Urothelium cell line (cell line): ENCODE results near the gene WDR62.

ENCODE experiments used
- DNase-seq: peaks from one replicate; pipeline ENCODE4 v3.0.0; 2011; ENCODE audit warnings: low spot score, mixed read lengths
- FAIRE-seq: peaks from 2 replicates; lab custom pipeline; 2011; peaks lifted over from hg19 to GRCh38; lab: Jason Lieb, UNC

The WDR62 gene

GRCh38 chr19:36139120-36139472 is 84.4 kb downstream of the WDR62 start:
- DNase-seq (no peak), FAIRE-seq (no peak)

GRCh38 chr19:36139473-36140303 is 85.0 kb downstream of the WDR62 start, which contains the start of gene CAPNS1:
Gene CAPNS1 (plus strand): TSS chr19:36140066. CDS start chr19:36141012, 946 bp downstream.
- DNase-seq = peak; percentile 97
- FAIRE-seq = peak; percentile 73

- FAIRE-seq (no peak), DNase-seq (peak; percentile 70)
Observed at GRCh38 chr19:36140304-36141038, 85.8 kb downstream of the WDR62 start.

GRCh38 chr19:36141039-36141927 is 86.6 kb downstream of the WDR62 start:
- FAIRE-seq (no peak), DNase-seq (peak; percentile 88)

GRCh38 chr19:36142046-36142445 is 87.3 kb downstream of the WDR62 start:
- no peak for FAIRE-seq
- no peak for DNase-seq

- no peak for FAIRE-seq
- no peak for DNase-seq
Observed at GRCh38 chr19:36142496-36142895, 87.8 kb downstream of the WDR62 start.

- DNase-seq = no peak
Observed at GRCh38 chr19:36144624-36145023, 89.9 kb downstream of the WDR62 start.

GRCh38 chr19:36149673-36150406 is 95.1 kb downstream of the WDR62 start:
- DNase-seq (no peak), FAIRE-seq (no peak)

More at GRCh38 chr19:36144624-36145023, 89.9 kb downstream of the WDR62 start:
- FAIRE-seq = no peak

- DNase-seq = no peak
- no peak for FAIRE-seq
Observed at GRCh38 chr19:36150586-36150985, 95.9 kb downstream of the WDR62 start.

- no peak for DNase-seq
- FAIRE-seq = peak; percentile 63
Observed at GRCh38 chr19:36151144-36152018, 96.7 kb downstream of the WDR62 start.

GRCh38 chr19:36152019-36152351 is 97.3 kb downstream of the WDR62 start:
- no peak for DNase-seq
- no peak for FAIRE-seq

- FAIRE-seq (no peak), DNase-seq (no peak)
Observed at GRCh38 chr19:36152352-36153091, 97.8 kb downstream of the WDR62 start, which contains the start of gene COX7A1. Gene COX7A1 (minus strand): TSS chr19:36152447. CDS start chr19:36152407, 40 bp downstream.

- FAIRE-seq = no peak
Observed at GRCh38 chr19:36153126-36153525, 98.4 kb downstream of the WDR62 start.

More at GRCh38 chr19:36153126-36153525, 98.4 kb downstream of the WDR62 start:
- no peak for DNase-seq
